H9 (cell line): ENCODE data around the gene DNAI4. TPM values are rescaled to one million over a fixed set of nuclear protein-coding genes. Genes with fewer than 3 reads are reported as not detected.

Source experiments
- DNase-seq: peaks from one replicate; pipeline ENCODE4 v3.0.0-alpha.2; 2017
- H2AFZ ChIP-seq: one replicate; pipeline ENCODE4 v1.6.1; 2013; ENCODE audit warnings: mild to moderate bottlenecking, low read length, control low read depth, moderate library complexity
- H2AK5ac ChIP-seq: 2 replicates; pipeline ENCODE4 v1.6.1; 2013; ENCODE audit warnings: low read length, control low read depth, mixed read lengths; ENCODE audit not compliant: insufficient read length
- H2BK120ac ChIP-seq: one replicate; pipeline ENCODE4 v1.6.1; 2013; ENCODE audit warnings: low read depth, mild to moderate bottlenecking, low read length, control low read depth, inconsistent platforms; ENCODE audit not compliant: poor library complexity, severe bottlenecking
- H2BK12ac ChIP-seq: 2 replicates; pipeline ENCODE4 v1.6.1; 2013; ENCODE audit warnings: low read length, control low read depth, mixed read lengths, low read depth; ENCODE audit not compliant: insufficient read length
- H2BK15ac ChIP-seq: 2 replicates; pipeline ENCODE4 v1.6.1; 2013; ENCODE audit warnings: low read depth, low read length, control low read depth
- H2BK20ac ChIP-seq: one replicate; pipeline ENCODE4 v1.6.1; 2013; ENCODE audit warnings: low read depth, mild to moderate bottlenecking, low read length, control low read depth, inconsistent platforms; ENCODE audit not compliant: poor library complexity, severe bottlenecking
- H2BK5ac ChIP-seq: 2 replicates; pipeline ENCODE4 v1.6.1; 2013; ENCODE audit warnings: low read length, control low read depth, mixed read lengths; ENCODE audit not compliant: insufficient read length
- H3K14ac ChIP-seq: 2 replicates; pipeline ENCODE4 v1.6.1; 2013; ENCODE audit warnings: low read length, control low read depth; ENCODE audit not compliant: insufficient read depth
- H3K18ac ChIP-seq: 2 replicates; pipeline ENCODE4 v1.6.1; 2013; ENCODE audit warnings: low read depth, mild to moderate bottlenecking, mixed read lengths, low read length, control low read depth; ENCODE audit not compliant: insufficient read length
- H3K23ac ChIP-seq: 2 replicates; pipeline ENCODE4 v1.6.1; 2013; ENCODE audit warnings: low read length, control low read depth, mixed read lengths, low read depth; ENCODE audit not compliant: insufficient read length
- H3K23me2 ChIP-seq: 2 replicates; pipeline ENCODE4 v1.6.1; 2013; ENCODE audit warnings: low read depth, mild to moderate bottlenecking, mixed read lengths, low read length, control low read depth; ENCODE audit not compliant: insufficient read length, poor library complexity, severe bottlenecking
- H3K27ac ChIP-seq: 2 replicates; pipeline ENCODE4 v1.5.1; 2013; ENCODE audit warnings: low read length, control low read depth, mixed read lengths, low read depth; ENCODE audit not compliant: insufficient read length
- H3K27me3 ChIP-seq: 2 replicates; pipeline ENCODE4 v1.6.1; 2013; ENCODE audit warnings: low read length, control low read depth, inconsistent platforms; ENCODE audit not compliant: insufficient read depth
- H3K4ac ChIP-seq: 2 replicates; pipeline ENCODE4 v1.6.1; 2013; ENCODE audit warnings: low read depth, mild to moderate bottlenecking, control low read depth, inconsistent platforms, low read length, moderate library complexity
- H3K4me1 ChIP-seq: 2 replicates; pipeline ENCODE4 v1.6.1; 2013; ENCODE audit warnings: low read length, control low read depth, inconsistent platforms; ENCODE audit not compliant: insufficient read depth
- H3K4me2 ChIP-seq: 2 replicates; pipeline ENCODE4 v1.6.1; 2013; ENCODE audit warnings: low read length, control low read depth, mixed read lengths; ENCODE audit not compliant: insufficient read length, insufficient read depth
- H3K56ac ChIP-seq: 2 replicates; pipeline ENCODE4 v1.6.1; 2013; ENCODE audit warnings: low read depth, mild to moderate bottlenecking, mixed read lengths, low read length, control low read depth; ENCODE audit not compliant: insufficient read length
- H3K79me1 ChIP-seq: 2 replicates; pipeline ENCODE4 v1.6.1; 2013; ENCODE audit warnings: low read depth, mild to moderate bottlenecking, moderate library complexity, low read length, control low read depth, inconsistent platforms; ENCODE audit not compliant: insufficient read depth, poor library complexity, severe bottlenecking
- H3K79me2 ChIP-seq: 2 replicates; pipeline ENCODE4 v1.6.1; 2013; ENCODE audit warnings: low read length, control low read depth, inconsistent platforms; ENCODE audit not compliant: insufficient read depth
- H3K9ac ChIP-seq: 2 replicates; pipeline ENCODE4 v1.6.1; 2013; ENCODE audit warnings: low read length, control low read depth, mixed read lengths; ENCODE audit not compliant: insufficient read length; ENCODE audit errors: extremely low read depth
- H3K9me3 ChIP-seq: one replicate; pipeline ENCODE4 v1.6.1; 2013; ENCODE audit warnings: low read depth, low read length, inconsistent platforms; ENCODE audit not compliant: control insufficient read depth
- H3T11ph ChIP-seq: one replicate; pipeline ENCODE4 v1.6.1; 2013; ENCODE audit warnings: mild to moderate bottlenecking, low read length, control low read depth, inconsistent platforms
- H4K20me1 ChIP-seq: one replicate; pipeline ENCODE4 v1.6.1; 2013; ENCODE audit not compliant: control insufficient read depth, insufficient read length, insufficient read depth
- H4K5ac ChIP-seq: 2 replicates; pipeline ENCODE4 v1.6.1; 2013; ENCODE audit warnings: low read depth, mild to moderate bottlenecking, mixed read lengths, low read length, control low read depth; ENCODE audit not compliant: insufficient read length
- H4K8ac ChIP-seq: replicated peaks from 2 replicates; pipeline ENCODE4 v1.6.1; 2013; ENCODE audit warnings: low read length, control low read depth, mixed read lengths, low read depth; ENCODE audit not compliant: insufficient read length
- H4K91ac ChIP-seq: 2 replicates; pipeline ENCODE4 v1.6.1; 2013; ENCODE audit warnings: low read depth, mild to moderate bottlenecking, moderate library complexity, mixed read lengths, low read length, control low read depth; ENCODE audit not compliant: insufficient read length
- H3K27ac Mint-ChIP-seq, 3 experiments: 2 replicates in 2 of 3; 3 replicates in 1 of 3; pipeline ENCODE4 v1.8.0; 2020 to 2021; ENCODE audit warnings: mixed read lengths in 3 of 3, mild to moderate bottlenecking in 1 of 3, moderate library complexity in 1 of 3
- H3K27me3 Mint-ChIP-seq: 2 replicates; pipeline ENCODE4 v1.8.0; 2021; ENCODE audit warnings: low read depth, mild to moderate bottlenecking, moderate library complexity, mixed read lengths
- H3K36me3 Mint-ChIP-seq, 3 experiments: 2 replicates in 2 of 3; 3 replicates in 1 of 3; pipeline ENCODE4 v1.8.0; 2020 to 2021; ENCODE audit warnings: low read depth in 3 of 3, mixed read lengths in 3 of 3; ENCODE audit not compliant: insufficient read depth in 1 of 3
- H3K4me1 Mint-ChIP-seq, 2 experiments: 2 replicates each; pipeline ENCODE4 v1.8.0; 2020; ENCODE audit warnings: mixed read lengths in 2 of 2
- H3K4me3 Mint-ChIP-seq, 2 experiments: 2 replicates in 1 of 2; 3 replicates in 1 of 2; pipeline ENCODE4 v1.8.0; 2020 to 2021; ENCODE audit warnings: mild to moderate bottlenecking in 2 of 2, mixed read lengths in 2 of 2, moderate library complexity in 1 of 2
- H3K9me3 Mint-ChIP-seq, 2 experiments: 2 replicates in 1 of 2; 3 replicates in 1 of 2; pipeline ENCODE4 v1.8.0; 2020; ENCODE audit warnings: mild to moderate bottlenecking in 2 of 2, mixed read lengths in 2 of 2, moderate library complexity in 1 of 2
- CTCF ChIP-seq: fragments of 200-600 bp; sonication (generic); conservative IDR thresholded peaks from 3 replicates; pipeline ENCODE4 v1.8.0; 2021; ENCODE audit warnings: antibody characterized with exemption, mild to moderate bottlenecking
- WGBS: extraction: QIAGEN DNeasy Blood & Tissue Kit; methylation state at CpG from one replicate; pipeline ENCODE4 v1.1.7; 2013; ENCODE audit warnings: missing lambda C conversion rate, low lambda C conversion rate, mixed read lengths; ENCODE audit not compliant: insufficient read length; ENCODE audit errors: extremely low coverage; 5-methylcytosine and 5-hydroxymethylcytosine counted together
- total RNA-seq: library from RNA; stranded (reverse); gene quantifications from 2 replicates; pipeline ENCODE4 v1.2.1, GENCODE V29; 2021

The DNAI4 gene
- total RNA-seq, 1 experiment from 2014 or later: 1.4 TPM

- Histone ChIP-seq H3K4me1 (no peaks in the 10 kb centered on the region), H2AK5ac (no peak overlapping the region), H3K18ac (no peak overlapping the region), H3K79me1 (no peaks in the 10 kb centered on the region), H3K23me2 (no peaks in the 10 kb centered on the region), H4K20me1 (no peaks in the 10 kb centered on the region), H3K4me2 (no peak overlapping the region), H3K4ac (no peak overlapping the region), H4K5ac (no peak overlapping the region), H2BK12ac (no peak overlapping the region), H2AFZ (no peak overlapping the region), H2BK5ac (no peak overlapping the region), H4K91ac (no peak overlapping the region), H2BK120ac (no peak overlapping the region), H3K27ac (no peak overlapping the region), H3K27me3 (no peaks in the 10 kb centered on the region), H3K9ac (peak overlapping the region; percentile 23), H3K23ac (no peak overlapping the region), H4K8ac (no peak overlapping the region), H2BK15ac (no peak overlapping the region), H3T11ph (no peak overlapping the region), H3K14ac (no peak overlapping the region), H3K79me2 (no peaks in the 10 kb centered on the region), H3K56ac (no peak overlapping the region), H3K9me3 (no peaks in the 10 kb centered on the region), H2BK20ac (no peak overlapping the region)
- Mint-ChIP-seq H3K36me3 (no peaks in the 10 kb centered on the region), H3K4me3 (no peak overlapping the region), H3K9me3 (no peaks in the 10 kb centered on the region; a peak in 1 of 5 replicates), H3K27me3 (no peaks in the 10 kb centered on the region), H3K27ac (no peak overlapping the region; a peak in 1 of 7 replicates), H3K4me1 (peaks cover 0 to 6% of the 10 kb centered on the region in 2 experiments; a peak in 3 of 4 replicates)
- DNase-seq: no peak
- no peak for TF ChIP-seq CTCF
- no CpG with 5 or more reads among the region's 6 CpGs for WGBS
These were observed 136.3 kb downstream of the DNAI4 start for GRCh38 chr1:66788231-66788939.
